Measurements from ENCODE around the gene COPS3.

DNA sequence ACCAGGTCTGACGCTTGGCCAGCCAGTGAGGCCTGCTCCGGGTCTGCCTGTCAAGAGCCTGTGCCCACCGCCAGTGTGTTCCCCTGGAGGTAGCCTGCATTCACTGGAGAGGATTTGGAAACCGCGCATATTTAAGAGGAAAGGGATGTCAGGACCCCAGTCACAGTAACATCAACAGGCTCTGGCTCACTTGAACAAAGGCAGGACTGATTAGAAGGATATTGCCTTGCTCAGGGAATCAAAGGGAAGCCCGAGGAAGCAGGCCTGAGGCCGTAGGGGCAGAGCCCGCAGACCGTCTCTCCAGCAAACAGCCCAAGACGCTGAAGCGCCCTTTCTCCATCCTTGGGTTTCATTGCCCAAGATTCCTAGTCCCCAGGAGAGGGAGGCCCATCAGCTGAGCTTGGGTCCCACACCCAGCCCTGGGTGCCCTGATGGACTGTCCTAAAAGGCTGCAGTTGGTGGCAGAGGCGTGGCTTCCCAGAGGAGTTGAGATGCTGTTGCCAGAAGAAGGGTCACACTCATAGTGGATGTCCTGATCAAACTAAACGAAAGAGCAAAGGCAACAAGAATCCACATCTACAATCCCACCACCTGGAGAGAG is 45.3 kb upstream of the COPS3 start:
- TF ChIP-seq POLR2A (IDR thresholded peaks at IDR 0.05; ENCODE audit: low read depth, low read length) (no peak), TAF1 (IDR thresholded peaks at IDR 0.05; ENCODE audit: borderline replicate concordance, low read depth, low read length) (no peak)
